ENCODE results near the gene PTGES3L. TPM values are rescaled to one million over a fixed set of nuclear protein-coding genes. Genes with fewer than 3 reads are reported as not detected.
A peak's percentile ranks its signal among the peaks of the same experiment; 100 is the strongest.

PTGES3L gene
- polyA plus RNA-seq, 1 donor (not counting 4 experiments of a cell fraction or from before 2014, with no cell fraction given), result 0.37 TPM

- Histone ChIP-seq H3K4me3 (ENCODE audit: control insufficient read depth in 2 of 3, extremely low read depth in 1 of 3, insufficient read depth in 2 of 3, low read depth in 1 of 3, low read length in 3 of 3) (no peak overlapping the region), H3K9me1 (ENCODE audit: control insufficient read depth, extremely low read depth, insufficient read depth, low read length) (no peaks in the 10 kb centered on the region), H3K27me3 (ENCODE audit: control insufficient read depth, extremely low read depth, insufficient read depth, low read length) (peaks cover 17% of the 10 kb centered on the region), H3K79me2 (ENCODE audit: control insufficient read depth, insufficient read depth, low read length) (peaks cover 7% of the 10 kb centered on the region), H3K9ac (ENCODE audit: control insufficient read depth, extremely low read depth, insufficient read depth, low read length) (no peak overlapping the region), H2AFZ (ENCODE audit: control insufficient read depth, low read length) (no peak overlapping the region), H3K4me1 (ENCODE audit: control insufficient read depth, extremely low read depth, insufficient read depth, low read length) (peaks cover 4% of the 10 kb centered on the region), H3K9me3 (ENCODE audit: control insufficient read depth, low read depth, low read length) (no peaks in the 10 kb centered on the region), H3K27ac (ENCODE audit: control insufficient read depth, insufficient read depth, low read length) (no peak overlapping the region), H3K36me3 (ENCODE audit: control insufficient read depth in 2 of 2, extremely low read depth in 1 of 2, insufficient read depth in 2 of 2, low read length in 2 of 2) (no peaks in the 10 kb centered on the region), H4K20me1 (ENCODE audit: control insufficient read depth, extremely low read depth, insufficient read depth, low read length) (no peaks in the 10 kb centered on the region), H3K4me2 (ENCODE audit: control insufficient read depth, extremely low read depth, insufficient read depth, low read depth, low read length) (no peak overlapping the region)
- FAIRE-seq (no peak), DNase-seq (ENCODE audit: low read depth, low spot score) (no peak)
- dilution Hi-C loops (cut with MboI; ENCODE audit: extremely low pct_ligation_motif_present, low sequenced_read_pairs), result no loop called here
- TF ChIP-seq CTCF (optimal IDR thresholded peaks at IDR 0.05 in 1 of 3, IDR thresholded peaks at IDR 0.05 in 1 of 3, conservative IDR thresholded peaks at IDR 0.05 in 1 of 3; ENCODE audit: extremely low read depth in 1 of 3, insufficient read depth in 2 of 3, low read length in 3 of 3), result no peak
- no peak for TF ChIP-seq EZH2 (IDR thresholded peaks at IDR 0.05; ENCODE audit: low read length)
These were observed 46.1 kb upstream of the PTGES3L start for GRCh38 chr17:43025766-43026537.

GRCh38 chr17:43025290-43025657 lies 45.4 kb upstream of the PTGES3L start:
- no peak for DNase-seq (ENCODE audit: low read depth, low spot score)
- Histone ChIP-seq H3K4me1 (ENCODE audit: control insufficient read depth, extremely low read depth, insufficient read depth, low read length) (peaks cover 6% of the 10 kb centered on the region), H4K20me1 (ENCODE audit: control insufficient read depth, extremely low read depth, insufficient read depth, low read length) (no peaks in the 10 kb centered on the region), H3K27ac (ENCODE audit: control insufficient read depth, insufficient read depth, low read length) (no peak overlapping the region), H3K9me1 (ENCODE audit: control insufficient read depth, extremely low read depth, insufficient read depth, low read length) (no peaks in the 10 kb centered on the region), H3K79me2 (ENCODE audit: control insufficient read depth, insufficient read depth, low read length) (peaks cover 8% of the 10 kb centered on the region), H2AFZ (ENCODE audit: control insufficient read depth, low read length) (no peak overlapping the region), H3K4me2 (ENCODE audit: control insufficient read depth, extremely low read depth, insufficient read depth, low read depth, low read length) (no peak overlapping the region), H3K9ac (ENCODE audit: control insufficient read depth, extremely low read depth, insufficient read depth, low read length) (no peak overlapping the region), H3K9me3 (ENCODE audit: control insufficient read depth, low read depth, low read length) (no peaks in the 10 kb centered on the region), H3K36me3 (ENCODE audit: control insufficient read depth in 2 of 2, extremely low read depth in 1 of 2, insufficient read depth in 2 of 2, low read length in 2 of 2) (peaks cover 0 to 1% of the 10 kb centered on the region in 2 experiments), H3K4me3 (ENCODE audit: control insufficient read depth in 2 of 3, extremely low read depth in 1 of 3, insufficient read depth in 2 of 3, low read depth in 1 of 3, low read length in 3 of 3) (peak overlapping the region in 1 of 3 experiments; percentile 13), H3K27me3 (ENCODE audit: control insufficient read depth, extremely low read depth, insufficient read depth, low read length) (peaks cover 17% of the 10 kb centered on the region)
- no peak for TF ChIP-seq EZH2 (IDR thresholded peaks at IDR 0.05; ENCODE audit: low read length)
- no peak for TF ChIP-seq CTCF (optimal IDR thresholded peaks at IDR 0.05 in 1 of 3, IDR thresholded peaks at IDR 0.05 in 1 of 3, conservative IDR thresholded peaks at IDR 0.05 in 1 of 3; ENCODE audit: extremely low read depth in 1 of 3, insufficient read depth in 2 of 3, low read length in 3 of 3)
- no peak for FAIRE-seq
- dilution Hi-C loops (cut with MboI; ENCODE audit: extremely low pct_ligation_motif_present, low sequenced_read_pairs), result no loop called here
